Smooth muscle cell (in vitro differentiated cells): ENCODE measurements around the gene UNC5B. TPM values are rescaled to one million over a fixed set of nuclear protein-coding genes. Genes with fewer than 3 reads are reported as not detected.

Experiments used
- DNase-seq: peaks from one replicate; lab custom pipeline; 2025; ENCODE audit not compliant: unreplicated experiment; lab: John Stamatoyannopoulos, UW
- H2AFZ ChIP-seq: fragments of 200-600 bp; sonication (generic); 2 replicates; pipeline ENCODE4 v1.6.0; 2016; ENCODE audit warnings: antibody characterized with exemption, low read depth, mild to moderate bottlenecking
- H3F3A ChIP-seq: fragments of 200-600 bp; sonication (generic); 2 replicates; pipeline ENCODE4 v1.6.0; 2017; ENCODE audit warnings: antibody characterized with exemption, low read depth
- H3K27ac ChIP-seq: fragments of 200-600 bp; sonication (generic); 2 replicates; pipeline ENCODE4 v1.5.1; 2016; ENCODE audit warnings: low read depth, mild to moderate bottlenecking
- H3K27me3 ChIP-seq: fragments of 200-600 bp; sonication (generic); 2 replicates; pipeline ENCODE4 v1.6.1; 2016; ENCODE audit warnings: low read depth, mild to moderate bottlenecking
- H3K36me3 ChIP-seq: fragments of 200-600 bp; sonication (generic); 2 replicates; pipeline ENCODE4 v1.5.1; 2016; ENCODE audit warnings: low read depth
- H3K4me1 ChIP-seq: fragments of 200-600 bp; sonication (generic); 2 replicates; pipeline ENCODE4 v1.5.1; 2016; ENCODE audit warnings: low read depth
- H3K4me2 ChIP-seq: fragments of 200-600 bp; sonication (generic); 2 replicates; pipeline ENCODE4 v1.6.0; 2016; ENCODE audit warnings: mild to moderate bottlenecking
- H3K4me3 ChIP-seq: fragments of 200-600 bp; sonication (generic); 2 replicates; pipeline ENCODE4 v1.5.1; 2016; ENCODE audit warnings: mild to moderate bottlenecking
- H3K79me2 ChIP-seq: fragments of 200-600 bp; sonication (generic); 2 replicates; pipeline ENCODE4 v1.6.0; 2016; ENCODE audit warnings: low read depth, mild to moderate bottlenecking
- H3K9ac ChIP-seq: fragments of 200-600 bp; sonication (generic); 2 replicates; pipeline ENCODE4 v1.6.0; 2016; ENCODE audit warnings: low read depth
- H3K9me3 ChIP-seq: fragments of 200-600 bp; sonication (generic); replicated peaks from 2 replicates; pipeline ENCODE4 v1.5.1; 2016; ENCODE audit warnings: low read depth
- H4K20me1 ChIP-seq: fragments of 200-600 bp; sonication (generic); 2 replicates; pipeline ENCODE4 v1.6.0; 2016; ENCODE audit warnings: low read depth
- WGBS: methylation state at CpG from one replicate; pipeline ENCODE4 v1.1.7; 2016; ENCODE audit warnings: low lambda C conversion rate; 5-methylcytosine and 5-hydroxymethylcytosine counted together
- polyA plus RNA-seq: library from polyadenylated mRNA; unstranded; fragments of >200 nt; fragmentation: Nextera tagmentation; extraction: Ambion mirVana; gene quantifications from 2 replicates; pipeline ENCODE4 v1.2.1, GENCODE V29; 2016
- total RNA-seq: library from RNA; depleted of rRNA; stranded (reverse); fragments of >200 nt; gene quantifications from 2 replicates; pipeline ENCODE4 v1.2.3, GENCODE V29; 2014
- TF ChIP-seq, protein P1 (sequence below): fragments of 200-600 bp; sonication (generic); IDR thresholded peaks from 2 replicates; pipeline ENCODE4 v1.5.1; 2017; ENCODE audit warnings: borderline replicate concordance, mild to moderate bottlenecking, antibody characterized with exemption; ENCODE audit not compliant: insufficient read depth, poor library complexity, severe bottlenecking

UNC5B gene
- total and polyA plus RNA-seq, 2 experiments from 2014 or later, result 89.6 to 142 TPM

DNA sequence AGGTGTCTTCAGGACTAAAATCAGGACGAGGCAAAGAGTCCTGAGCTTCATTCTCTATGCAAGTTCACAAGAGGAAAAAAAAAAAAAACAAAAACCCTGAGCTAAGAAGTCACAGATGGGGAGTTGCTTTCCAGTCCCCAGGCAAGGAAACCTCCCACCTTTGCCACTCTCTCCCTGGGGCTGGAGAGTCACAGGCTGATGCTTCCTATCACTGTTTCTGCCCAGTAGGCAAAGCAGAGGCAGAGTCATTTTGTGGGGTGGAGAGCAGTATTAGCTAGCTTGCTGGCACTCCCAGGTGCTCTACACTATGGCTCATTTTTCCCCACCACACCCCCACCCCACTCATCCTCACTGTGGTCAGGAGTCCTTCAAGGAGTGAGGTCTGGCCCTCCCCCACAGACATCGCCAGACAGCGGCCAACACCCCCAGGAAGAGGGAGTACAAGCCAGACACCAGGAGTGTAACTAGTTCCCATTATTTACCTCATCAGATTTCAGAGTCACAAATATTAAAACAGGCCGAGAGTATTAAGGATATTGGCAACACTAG, 34.6 kb upstream of the UNC5B start:
- Histone ChIP-seq H4K20me1 (no peaks in the 10 kb centered on the region), H3K27ac (no peak overlapping the region), H3K4me1 (no peaks in the 10 kb centered on the region), H3K27me3 (peaks cover 7% of the 10 kb centered on the region), H2AFZ (no peak overlapping the region), H3K4me2 (no peak overlapping the region), H3F3A (peaks cover 3% of the 10 kb centered on the region), H3K79me2 (no peaks in the 10 kb centered on the region), H3K9me3 (no peaks in the 10 kb centered on the region), H3K4me3 (no peak overlapping the region), H3K9ac (no peak overlapping the region), H3K36me3 (no peaks in the 10 kb centered on the region)
- DNase-seq, result no peak
- TF ChIP-seq, protein P1, sequence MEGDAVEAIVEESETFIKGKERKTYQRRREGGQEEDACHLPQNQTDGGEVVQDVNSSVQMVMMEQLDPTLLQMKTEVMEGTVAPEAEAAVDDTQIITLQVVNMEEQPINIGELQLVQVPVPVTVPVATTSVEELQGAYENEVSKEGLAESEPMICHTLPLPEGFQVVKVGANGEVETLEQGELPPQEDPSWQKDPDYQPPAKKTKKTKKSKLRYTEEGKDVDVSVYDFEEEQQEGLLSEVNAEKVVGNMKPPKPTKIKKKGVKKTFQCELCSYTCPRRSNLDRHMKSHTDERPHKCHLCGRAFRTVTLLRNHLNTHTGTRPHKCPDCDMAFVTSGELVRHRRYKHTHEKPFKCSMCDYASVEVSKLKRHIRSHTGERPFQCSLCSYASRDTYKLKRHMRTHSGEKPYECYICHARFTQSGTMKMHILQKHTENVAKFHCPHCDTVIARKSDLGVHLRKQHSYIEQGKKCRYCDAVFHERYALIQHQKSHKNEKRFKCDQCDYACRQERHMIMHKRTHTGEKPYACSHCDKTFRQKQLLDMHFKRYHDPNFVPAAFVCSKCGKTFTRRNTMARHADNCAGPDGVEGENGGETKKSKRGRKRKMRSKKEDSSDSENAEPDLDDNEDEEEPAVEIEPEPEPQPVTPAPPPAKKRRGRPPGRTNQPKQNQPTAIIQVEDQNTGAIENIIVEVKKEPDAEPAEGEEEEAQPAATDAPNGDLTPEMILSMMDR, result no peak
- 90% methylated on average over 4 of the region's 4 CpGs for WGBS

DNA sequence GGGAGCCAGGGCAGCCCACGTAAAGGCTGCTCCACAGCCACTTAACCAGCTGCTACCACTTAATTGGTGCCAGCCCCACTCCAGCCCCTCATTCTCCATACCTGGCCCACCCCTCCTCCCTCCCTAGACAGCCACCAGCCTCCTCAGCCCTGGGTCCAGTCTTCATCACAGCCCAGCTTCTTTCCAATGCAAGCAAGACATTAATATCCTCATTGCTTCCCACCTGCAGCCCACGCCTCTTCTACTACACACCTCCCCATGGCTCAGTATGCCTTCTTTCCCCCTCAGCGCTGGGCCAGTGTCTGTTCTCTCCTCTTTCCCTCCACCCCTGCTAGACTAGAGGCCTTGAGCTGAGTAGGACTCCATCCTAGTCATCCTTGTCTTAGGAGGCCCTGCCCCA, 33.5 kb upstream of the UNC5B start:
- H3K27ac ChIP-seq, result no peak overlapping the region
- no peak overlapping the region for H3K4me2 ChIP-seq
- no peaks in the 10 kb centered on the region for H3K9me3 ChIP-seq
- TF ChIP-seq, protein P1, result no peak
- DNase-seq, result no peak
- WGBS, result 91% methylated on average over 3 of the region's 3 CpGs
- H2AFZ ChIP-seq, result no peak overlapping the region
- H3K4me3 ChIP-seq, result no peak overlapping the region
- H3F3A ChIP-seq, result peaks cover 3% of the 10 kb centered on the region
- no peaks in the 10 kb centered on the region for H3K79me2 ChIP-seq
- H4K20me1 ChIP-seq, result no peaks in the 10 kb centered on the region
- H3K36me3 ChIP-seq, result no peaks in the 10 kb centered on the region
- H3K9ac ChIP-seq, result no peak overlapping the region
- H3K27me3 ChIP-seq, result peaks cover 15% of the 10 kb centered on the region
- H3K4me1 ChIP-seq, result no peaks in the 10 kb centered on the region

DNA sequence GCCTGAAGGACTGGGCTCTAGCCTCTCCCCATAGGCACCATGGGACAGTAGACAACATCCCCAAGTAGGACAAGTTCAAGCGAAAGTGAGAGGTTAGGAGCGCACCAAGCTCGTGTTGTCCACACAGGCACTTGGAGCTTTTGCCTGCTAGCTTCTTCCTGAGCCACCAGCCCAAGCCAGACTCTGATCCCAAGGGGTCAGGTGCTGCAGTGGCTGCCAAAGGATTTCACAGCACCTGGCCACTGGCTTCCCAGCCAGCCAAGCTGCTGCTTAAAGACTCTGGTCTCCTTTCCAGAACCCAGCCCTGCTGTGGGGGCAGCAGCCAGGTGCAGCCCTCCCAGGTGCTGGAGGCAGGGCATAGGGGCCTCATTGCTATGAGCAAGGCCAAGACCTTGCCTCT, 33.0 kb upstream of the UNC5B start:
- Histone ChIP-seq H3K4me2 (no peak overlapping the region), H2AFZ (no peak overlapping the region), H3K4me1 (no peaks in the 10 kb centered on the region), H3K27ac (no peak overlapping the region), H3K79me2 (no peaks in the 10 kb centered on the region), H3K36me3 (no peaks in the 10 kb centered on the region), H3K9ac (no peak overlapping the region), H4K20me1 (no peaks in the 10 kb centered on the region), H3K9me3 (no peaks in the 10 kb centered on the region), H3K4me3 (no peak overlapping the region), H3F3A (peaks cover 3% of the 10 kb centered on the region), H3K27me3 (peaks cover 20% of the 10 kb centered on the region)
- TF ChIP-seq, protein P1, result no peak
- WGBS, result 93% methylated on average over 3 of the region's 3 CpGs
- no peak for DNase-seq

DNA sequence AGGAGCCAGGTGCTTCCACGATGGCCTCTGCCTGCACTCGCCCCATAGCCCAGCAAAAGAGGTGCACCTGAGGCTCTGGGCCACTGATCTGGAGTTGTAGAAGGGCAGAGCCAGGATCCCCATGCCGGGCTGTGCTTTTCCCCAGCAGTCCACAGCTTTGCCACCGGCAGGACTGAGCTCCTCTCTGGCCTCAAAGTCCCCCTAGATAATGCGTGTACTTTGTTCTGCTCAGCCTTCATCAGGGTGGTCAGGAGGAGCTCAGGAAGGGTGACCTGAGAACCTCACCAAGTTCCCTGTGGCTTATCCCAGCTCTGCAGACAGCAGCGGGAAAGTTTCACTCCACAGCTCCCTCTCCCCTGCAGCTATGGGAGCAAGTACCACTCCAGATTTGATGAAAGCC, 27.9 kb upstream of the UNC5B start:
- Histone ChIP-seq H3F3A (no peaks in the 10 kb centered on the region), H3K36me3 (no peaks in the 10 kb centered on the region), H3K27ac (no peak overlapping the region), H3K4me3 (no peak overlapping the region), H3K4me1 (no peaks in the 10 kb centered on the region), H2AFZ (no peak overlapping the region), H3K4me2 (no peak overlapping the region), H4K20me1 (no peaks in the 10 kb centered on the region), H3K79me2 (no peaks in the 10 kb centered on the region), H3K9ac (no peak overlapping the region), H3K27me3 (peaks cover 22% of the 10 kb centered on the region), H3K9me3 (no peaks in the 10 kb centered on the region)
- DNase-seq, result no peak
- WGBS, result 87% methylated on average over 6 of the region's 6 CpGs
- TF ChIP-seq, protein P1, result no peak
